Osteocyte (in vitro differentiated cells): ENCODE measurements around the gene OTOF. TPM values are rescaled to one million over a fixed set of nuclear protein-coding genes. Genes with fewer than 3 reads are reported as not detected.

Source experiments
- DNase-seq: peaks from one replicate; pipeline ENCODE4 v3.0.0; 2021; ENCODE audit warnings: mixed read lengths; ENCODE audit not compliant: unreplicated experiment; ENCODE audit errors: extremely low spot score
- H3K27ac Mint-ChIP-seq: one replicate; pipeline ENCODE4 v1.8.0; 2021; ENCODE audit warnings: mild to moderate bottlenecking, mixed read lengths; ENCODE audit not compliant: unreplicated experiment
- H3K27me3 Mint-ChIP-seq: one replicate; pipeline ENCODE4 v1.8.0; 2021; ENCODE audit warnings: mixed read lengths; ENCODE audit not compliant: unreplicated experiment
- H3K36me3 Mint-ChIP-seq: one replicate; pipeline ENCODE4 v1.8.0; 2021; ENCODE audit warnings: mixed read lengths; ENCODE audit not compliant: unreplicated experiment
- H3K4me1 Mint-ChIP-seq: one replicate; pipeline ENCODE4 v1.8.0; 2021; ENCODE audit warnings: mixed read lengths; ENCODE audit not compliant: unreplicated experiment
- H3K4me3 Mint-ChIP-seq: one replicate; pipeline ENCODE4 v1.8.0; 2021; ENCODE audit warnings: mild to moderate bottlenecking, moderate library complexity, mixed read lengths; ENCODE audit not compliant: unreplicated experiment
- H3K9me3 Mint-ChIP-seq: one replicate; pipeline ENCODE4 v1.8.0; 2021; ENCODE audit warnings: mixed read lengths; ENCODE audit not compliant: unreplicated experiment
- CTCF ChIP-seq: fragments of 200-600 bp; sonication (generic); IDR thresholded peaks from 2 replicates; pipeline ENCODE4 v1.5.0; 2021; ENCODE audit warnings: antibody characterized with exemption, mild to moderate bottlenecking, moderate library complexity
- long read RNA-seq: library from polyadenylated mRNA; unstranded; transcript quantifications from one replicate; pipeline ENCODE4 v2.0.0, GENCODE V29; 2021
- total RNA-seq: library from RNA; stranded (reverse); gene quantifications from 2 replicates; pipeline ENCODE4 v1.2.1, GENCODE V29; 2021

OTOF gene
- not detected in 2 replicates for total RNA-seq
- long read RNA-seq, result 0 reads

GRCh38 chr2:26477911-26478253, at the start of gene OTOF:
TSS of gene OTOF (minus strand) at chr2:26478124.
- Mint-ChIP-seq H3K4me3 (no peak within 1 kb of the TSS), H3K27ac (no peak within 1 kb of the TSS), H3K4me1 (peaks cover 8% of the 10 kb centered on the region), H3K27me3 (no peaks in the 10 kb centered on the region), H3K36me3 (no peaks in the 10 kb centered on the region), H3K9me3 (no peaks in the 10 kb centered on the region)
- DNase-seq, result no peak
- TF ChIP-seq CTCF, result no peak

DNA sequence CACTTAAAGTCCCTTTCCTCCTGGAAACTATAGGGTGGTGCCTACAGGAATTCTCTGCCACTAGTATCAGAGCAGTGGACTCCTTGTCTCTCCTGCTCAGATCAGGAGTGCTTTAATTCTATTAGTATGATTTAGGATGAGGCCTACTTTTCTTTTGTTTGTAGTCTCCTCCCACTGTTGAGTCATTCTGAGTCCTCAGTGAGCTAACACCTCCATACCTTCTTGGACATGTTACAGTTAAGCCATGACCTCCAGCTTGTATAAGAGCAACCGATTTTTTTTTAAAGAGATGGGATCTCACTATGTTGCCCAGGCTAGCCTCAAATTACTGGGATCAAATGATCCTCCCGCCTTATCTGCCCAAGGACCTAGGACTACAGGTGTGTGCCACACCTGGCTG, 48.7 kb upstream of the OTOF start:
- TF ChIP-seq CTCF, result no peak
- DNase-seq, result no peak
- Mint-ChIP-seq H3K4me1 (peaks cover 7% of the 10 kb centered on the region), H3K9me3 (no peaks in the 10 kb centered on the region), H3K27me3 (peaks cover 9% of the 10 kb centered on the region), H3K4me3 (no peak overlapping the region), H3K27ac (no peak overlapping the region), H3K36me3 (no peaks in the 10 kb centered on the region)

- no peaks in the 10 kb centered on the region for H3K9me3 Mint-ChIP-seq
- DNase-seq, result no peak
- H3K27ac Mint-ChIP-seq, result no peak overlapping the region
- H3K36me3 Mint-ChIP-seq, result no peaks in the 10 kb centered on the region
- H3K4me1 Mint-ChIP-seq, result peaks cover 7% of the 10 kb centered on the region
- no peak for TF ChIP-seq CTCF
- no peak overlapping the region for H3K4me3 Mint-ChIP-seq
- H3K27me3 Mint-ChIP-seq, result peaks cover 12% of the 10 kb centered on the region
These were observed 48.2 kb upstream of the OTOF start for GRCh38 chr2:26526105-26526504.

DNA sequence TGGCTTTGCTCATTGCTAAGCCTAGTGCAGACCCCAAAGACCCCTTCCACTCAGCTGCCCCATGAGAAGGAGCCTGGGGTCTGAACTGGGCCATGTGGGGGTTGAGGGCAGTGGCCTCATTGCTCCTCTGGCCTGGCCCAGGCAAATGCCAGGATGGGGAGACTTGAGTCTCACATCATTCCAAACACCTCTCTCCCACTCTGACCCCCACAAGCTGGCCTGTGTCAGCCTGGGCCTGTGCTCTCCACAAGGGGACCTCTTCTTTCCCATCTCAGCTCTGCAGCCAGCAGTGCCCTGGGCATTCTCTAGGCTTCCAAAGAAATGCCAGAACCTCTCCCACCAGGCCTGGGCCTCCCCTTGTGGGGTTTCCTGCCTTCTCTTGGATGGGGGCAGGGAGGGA, 45.8 kb upstream of the OTOF start:
- H3K27me3 Mint-ChIP-seq, result peaks cover 22% of the 10 kb centered on the region
- no peak overlapping the region for H3K4me3 Mint-ChIP-seq
- no peak overlapping the region for H3K27ac Mint-ChIP-seq
- no peak for DNase-seq
- no peaks in the 10 kb centered on the region for H3K9me3 Mint-ChIP-seq
- no peaks in the 10 kb centered on the region for H3K36me3 Mint-ChIP-seq
- H3K4me1 Mint-ChIP-seq, result no peaks in the 10 kb centered on the region
- TF ChIP-seq CTCF, result no peak

GRCh38 chr2:26522751-26523171, 44.8 kb upstream of the OTOF start:
- TF ChIP-seq CTCF, result no peak
- no peak overlapping the region for H3K4me3 Mint-ChIP-seq
- no peaks in the 10 kb centered on the region for H3K9me3 Mint-ChIP-seq
- H3K36me3 Mint-ChIP-seq, result no peaks in the 10 kb centered on the region
- no peaks in the 10 kb centered on the region for H3K4me1 Mint-ChIP-seq
- DNase-seq, result no peak
- H3K27me3 Mint-ChIP-seq, result peaks cover 22% of the 10 kb centered on the region
- H3K27ac Mint-ChIP-seq, result no peak overlapping the region
